ENCODE results near the gene LARGE2.
A peak's percentile ranks its signal among the peaks of the same experiment; 100 is the strongest.

- TF ChIP-seq CTCF (IDR thresholded peaks at IDR 0.05) (peak; percentile 77 to 91 (median 86)), POLR2A (IDR thresholded peaks at IDR 0.05) (no peak)
Observed at GRCh38 chr11:45964911-45965389, 42.5 kb downstream of the LARGE2 start.
